Thyroid gland (tissue), 4 donors: ENCODE data around the gene GNAI1. TPM values are rescaled to one million over a fixed set of nuclear protein-coding genes. Genes with fewer than 3 reads are reported as not detected.
A peak's percentile ranks its signal among the peaks of the same experiment; 100 is the strongest.

Experiments used
- DNase-seq, 2 donors: peaks; one replicate each; pipeline ENCODE4 v3.0.0-alpha.2; 2019
- H3K27ac ChIP-seq, 3 donors: fragments of 200-600 bp; sonication (generic); 1 replicate in 2 of 3; 2 replicates in 1 of 3; pipeline ENCODE4 v1.5.1; 2016 to 2019; ENCODE audit warnings: mild to moderate bottlenecking in 1 of 3, moderate library complexity in 1 of 3
- H3K27me3 ChIP-seq: fragments of 200-600 bp; sonication (generic); one replicate; pipeline ENCODE4 v1.5.1; 2019
- H3K36me3 ChIP-seq, 2 donors: fragments of 200-600 bp; sonication (generic); one replicate each; pipeline ENCODE4 v1.5.1; 2016 to 2019
- H3K4me1 ChIP-seq, 2 donors: fragments of 200-600 bp; sonication (generic); one replicate each; pipeline ENCODE4 v1.5.1; 2017 to 2019
- H3K4me3 ChIP-seq, 3 donors: fragments of 200-600 bp; sonication (generic); replicated peaks in 1 of 3; 1 replicate in 2 of 3; 2 replicates in 1 of 3; pipeline ENCODE4 v1.5.1; 2016; ENCODE audit warnings: mild to moderate bottlenecking in 1 of 3
- H3K9me3 ChIP-seq: fragments of 200-600 bp; sonication (generic); one replicate; pipeline ENCODE4 v1.5.1; 2017
- CTCF ChIP-seq, 6 experiments: fragments of 200-600 bp in 3 of 6; fragments of 450-650 bp in 3 of 6; sonication (generic) in 3 of 6; IDR thresholded peaks; one replicate each; pipeline ENCODE4 v1.5.1; 2016 to 2019; ENCODE audit warnings: antibody characterized with exemption in 6 of 6, mild to moderate bottlenecking in 2 of 6, inconsistent platforms in 1 of 6, moderate library complexity in 1 of 6
- POLR2A ChIP-seq, 2 donors: fragments of 450-650 bp; IDR thresholded peaks; one replicate each; pipeline ENCODE4 v1.6.1; 2017; ENCODE audit warnings: antibody characterized with exemption in 2 of 2, mild to moderate bottlenecking in 2 of 2, moderate library complexity in 1 of 2
- WGBS, 2 donors: methylation state at CpG; one replicate each; pipeline ENCODE4 v1.1.5; 2017; 5-methylcytosine and 5-hydroxymethylcytosine counted together
- intact Hi-C: fragments of 100-400 bp; cut with DNase I; formaldehyde crosslinking; loops from one replicate; pipeline ENCODE4 v1.15.1; 2023
- total RNA-seq, 4 donors: library from RNA; depleted of rRNA; stranded (reverse); fragments of >200 nt; gene quantifications; one replicate each; pipeline ENCODE4 v1.2.3, GENCODE V29; 2016

Gene GNAI1
- total RNA-seq, 4 donors from 2014 or later, result 32.1 to 52.7 (median 47.4) TPM

- TF ChIP-seq CTCF (IDR thresholded peaks at IDR 0.05) (no peak), POLR2A (IDR thresholded peaks at IDR 0.05) (peak in 1 of 2 donors; percentile 48)
- Histone ChIP-seq H3K4me3 (peak overlapping the region; percentile 81 to 92 (median 92)), H3K27me3 (no peaks in the 10 kb centered on the region), H3K27ac (peak overlapping the region; percentile 87 to 96 (median 94)), H3K36me3 (no peaks in the 10 kb centered on the region), H3K4me1 (peaks cover 8 to 17% of the 10 kb centered on the region in 2 donors), H3K9me3 (no peaks in the 10 kb centered on the region)
- intact Hi-C loops, result loop anchor here (10.0 kb wide), 2 partner anchors 149 to 259 kb away; no protein-coding TSS in a partner anchor
- 0 to 1% methylated on average over 28 to 41 of the region's 58 CpGs for WGBS, 2 donors
- peak; percentile 17 to 39 for DNase-seq
Observed at GRCh38 chr7:80135309-80136104, 876 bp downstream of the GNAI1 start.

GRCh38 chr7:80136261-80137055 is 1.8 kb downstream of the GNAI1 start:
- Histone ChIP-seq H3K4me1 (peaks cover 8 to 17% of the 10 kb centered on the region in 2 donors), H3K27ac (peak overlapping the region in 1 of 3 donors; percentile 94), H3K4me3 (peak overlapping the region in 2 of 3 donors; percentile 81 to 92), H3K27me3 (no peaks in the 10 kb centered on the region), H3K36me3 (no peaks in the 10 kb centered on the region), H3K9me3 (no peaks in the 10 kb centered on the region)
- intact Hi-C loops, result loop anchor here (10.0 kb wide), 2 partner anchors 148 to 258 kb away; no protein-coding TSS in a partner anchor
- TF ChIP-seq POLR2A (IDR thresholded peaks at IDR 0.05) (no peak), CTCF (IDR thresholded peaks at IDR 0.05) (no peak)
- WGBS, 2 donors, result 58 to 60% methylated on average over 4 of the region's 4 CpGs
- no peak for DNase-seq

- TF ChIP-seq CTCF (IDR thresholded peaks at IDR 0.05) (no peak), POLR2A (IDR thresholded peaks at IDR 0.05) (no peak)
- no peaks in the 10 kb centered on the region for H3K9me3 ChIP-seq
- no peaks in the 10 kb centered on the region for H3K36me3 ChIP-seq
- no peak overlapping the region for H3K4me3 ChIP-seq
- no peak for DNase-seq
- no peaks in the 10 kb centered on the region for H3K27me3 ChIP-seq
- intact Hi-C loops, result loop anchor here (10.0 kb wide), 2 partner anchors 147 to 257 kb away; no protein-coding TSS in a partner anchor
- peaks cover 8 to 24% of the 10 kb centered on the region in 2 donors for H3K4me1 ChIP-seq
- no peak overlapping the region for H3K27ac ChIP-seq
- WGBS, 2 donors, result 93 to 94% methylated on average over 12 of the region's 12 CpGs
Observed at GRCh38 chr7:80137410-80137809, 2.8 kb downstream of the GNAI1 start.

GRCh38 chr7:80139236-80139635 is 4.6 kb downstream of the GNAI1 start:
- Histone ChIP-seq H3K4me3 (no peak overlapping the region), H3K27me3 (no peaks in the 10 kb centered on the region), H3K27ac (no peak overlapping the region), H3K36me3 (no peaks in the 10 kb centered on the region), H3K9me3 (no peaks in the 10 kb centered on the region), H3K4me1 (peaks cover 14 to 25% of the 10 kb centered on the region in 2 donors)
- no peak for DNase-seq
- WGBS, 2 donors, result 52 to 58% methylated on average over 1 of the region's 1 CpG
- intact Hi-C loops, result loop anchor here (10.0 kb wide), 2 partner anchors 146 to 256 kb away; no protein-coding TSS in a partner anchor
- TF ChIP-seq CTCF (IDR thresholded peaks at IDR 0.05), result no peak
- TF ChIP-seq POLR2A (IDR thresholded peaks at IDR 0.05), result no peak
